ENCODE results near the gene SMAD1.

Gene SMAD1

GRCh38 chr4:145481164-145481941, at the start of gene SMAD1:
Gene SMAD1, plus strand, starts transcription at chr4:145481853. Its CDS starts 32,761 bp downstream, at chr4:145514614.
- peak; percentile 88 for DNase-seq (ENCODE audit: low read depth)
- TF ChIP-seq CTCF (conservative IDR thresholded peaks at IDR 0.05; ENCODE audit: low read length), result no peak
- H3K4me3 ChIP-seq (ENCODE audit: low read length), result peak within 1 kb of the TSS; percentile 77

- no peak overlapping the region for H3K4me3 ChIP-seq (ENCODE audit: low read length)
- no peak for TF ChIP-seq CTCF (conservative IDR thresholded peaks at IDR 0.05; ENCODE audit: low read length)
- DNase-seq (ENCODE audit: low read depth), result no peak
These were observed 48.0 kb upstream of the SMAD1 start for GRCh38 chr4:145433684-145434083.

GRCh38 chr4:145435646-145436045, 46.0 kb upstream of the SMAD1 start:
- TF ChIP-seq CTCF (conservative IDR thresholded peaks at IDR 0.05; ENCODE audit: low read length), result no peak
- no peak for DNase-seq (ENCODE audit: low read depth)
- no peak overlapping the region for H3K4me3 ChIP-seq (ENCODE audit: low read length)

GRCh38 chr4:145436114-145436513, 45.5 kb upstream of the SMAD1 start:
- TF ChIP-seq CTCF (conservative IDR thresholded peaks at IDR 0.05; ENCODE audit: low read length), result no peak
- H3K4me3 ChIP-seq (ENCODE audit: low read length), result no peak overlapping the region
- DNase-seq (ENCODE audit: low read depth), result no peak

- TF ChIP-seq CTCF (conservative IDR thresholded peaks at IDR 0.05; ENCODE audit: low read length), result no peak
- no peak for DNase-seq (ENCODE audit: low read depth)
- H3K4me3 ChIP-seq (ENCODE audit: low read length), result no peak overlapping the region
These were observed 44.9 kb upstream of the SMAD1 start for GRCh38 chr4:145436796-145437195.

GRCh38 chr4:145437466-145437865, 44.2 kb upstream of the SMAD1 start:
- no peak for TF ChIP-seq CTCF (conservative IDR thresholded peaks at IDR 0.05; ENCODE audit: low read length)
- no peak overlapping the region for H3K4me3 ChIP-seq (ENCODE audit: low read length)
- no peak for DNase-seq (ENCODE audit: low read depth)

- DNase-seq (ENCODE audit: low read depth), result no peak
- no peak for TF ChIP-seq CTCF (conservative IDR thresholded peaks at IDR 0.05; ENCODE audit: low read length)
- no peak overlapping the region for H3K4me3 ChIP-seq (ENCODE audit: low read length)
These were observed 43.4 kb upstream of the SMAD1 start for GRCh38 chr4:145438298-145438697.

Data from AG10803 (cell line).